T-helper 9 cell (primary cell): Measurements from ENCODE around the gene FANCF.

Experiments
- DNase-seq: peaks from one replicate; pipeline ENCODE4 v3.0.0-alpha.2; 2020

FANCF gene

DNA sequence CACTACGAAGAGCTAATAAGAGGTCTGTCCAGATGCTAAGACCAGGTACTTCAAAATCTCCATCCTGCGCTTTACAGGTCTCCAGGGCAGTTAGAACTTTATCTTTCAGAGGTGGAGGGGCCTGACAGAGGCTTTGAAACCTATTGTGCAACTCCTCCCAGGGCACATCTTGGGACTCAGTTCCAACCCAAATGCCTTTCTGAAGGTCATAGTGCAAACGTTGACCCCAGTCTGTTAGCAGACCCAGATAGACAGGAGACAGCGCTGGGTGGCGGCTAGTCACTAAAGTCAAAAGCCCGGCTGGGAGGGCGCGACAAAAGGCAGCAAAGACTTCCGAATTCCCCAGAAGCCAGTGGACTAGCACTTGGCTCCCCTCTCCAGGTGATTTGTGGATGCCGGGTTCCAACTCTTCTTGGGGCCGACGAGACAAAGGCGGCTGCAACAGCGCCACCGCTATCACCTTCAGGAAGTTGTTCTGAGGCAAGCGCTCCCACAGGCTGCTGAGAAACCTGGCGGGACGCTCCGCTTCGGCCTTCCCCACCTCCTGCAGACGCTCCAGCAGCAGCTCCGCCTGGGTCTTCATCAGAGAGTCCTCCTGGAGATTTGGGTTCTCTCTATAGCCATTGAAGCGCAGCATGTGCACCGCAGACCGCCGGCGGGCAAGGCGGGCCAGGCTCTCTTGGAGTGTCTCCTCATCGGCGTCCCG lies 728 bp downstream of the FANCF start:
- DNase-seq, result peak; percentile 46

DNA sequence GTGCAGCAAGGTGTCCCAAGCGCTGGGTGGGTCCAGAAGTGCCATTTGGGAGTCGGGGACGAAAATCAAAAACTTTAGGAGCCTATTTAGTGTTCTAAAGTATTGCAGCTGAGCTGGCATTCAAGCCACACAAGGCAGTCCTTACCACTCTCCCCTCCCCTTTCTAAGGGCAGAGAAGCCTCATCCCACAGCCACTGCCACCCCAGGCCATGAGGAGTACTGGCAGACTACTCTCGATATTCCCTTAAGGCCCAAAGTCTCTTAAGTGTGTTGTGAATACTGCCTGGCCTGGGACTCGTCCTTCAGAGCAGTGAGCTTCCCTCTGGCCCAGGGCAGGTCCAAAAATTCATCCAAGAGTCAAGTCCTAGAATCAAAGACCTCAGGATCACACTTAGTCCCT lies 7.8 kb downstream of the FANCF start:
- DNase-seq, result no peak

DNA sequence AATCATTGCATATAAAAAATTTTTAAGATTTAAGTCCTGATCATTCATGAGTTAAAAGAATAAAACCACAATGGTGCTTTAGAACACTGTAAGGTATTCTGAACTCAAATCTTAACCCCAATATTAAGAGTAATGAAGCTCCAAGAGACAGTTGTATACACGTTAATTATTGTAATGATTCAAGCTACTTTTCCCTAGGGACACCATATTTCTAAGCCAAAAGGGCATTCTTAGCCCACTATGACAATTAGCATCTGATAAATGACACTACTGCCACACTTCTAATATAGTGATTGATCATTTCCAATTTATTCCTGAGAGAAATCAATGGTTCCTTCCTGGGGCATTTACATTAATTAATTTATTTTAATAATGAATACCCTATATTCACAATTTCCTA lies 21.7 kb downstream of the FANCF start:
- no peak for DNase-seq

DNA sequence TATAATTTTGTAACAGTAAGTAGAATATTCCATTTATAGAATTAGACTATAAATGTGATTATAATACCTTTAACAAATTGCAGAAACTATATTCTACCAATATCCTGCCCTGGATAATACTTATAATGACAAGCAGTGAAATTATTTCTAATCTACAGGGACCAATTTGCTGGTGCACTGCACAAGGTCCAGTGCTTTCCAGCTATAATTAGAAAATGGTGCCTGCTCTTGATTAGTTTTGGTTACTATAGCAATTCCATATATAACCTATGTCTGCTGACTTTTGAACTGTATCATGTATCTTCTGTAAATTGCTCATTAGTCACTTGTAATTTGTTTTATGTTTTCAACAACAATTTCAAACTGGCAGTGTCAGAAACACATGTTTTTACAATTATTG lies 23.1 kb downstream of the FANCF start:
- no peak for DNase-seq

DNA sequence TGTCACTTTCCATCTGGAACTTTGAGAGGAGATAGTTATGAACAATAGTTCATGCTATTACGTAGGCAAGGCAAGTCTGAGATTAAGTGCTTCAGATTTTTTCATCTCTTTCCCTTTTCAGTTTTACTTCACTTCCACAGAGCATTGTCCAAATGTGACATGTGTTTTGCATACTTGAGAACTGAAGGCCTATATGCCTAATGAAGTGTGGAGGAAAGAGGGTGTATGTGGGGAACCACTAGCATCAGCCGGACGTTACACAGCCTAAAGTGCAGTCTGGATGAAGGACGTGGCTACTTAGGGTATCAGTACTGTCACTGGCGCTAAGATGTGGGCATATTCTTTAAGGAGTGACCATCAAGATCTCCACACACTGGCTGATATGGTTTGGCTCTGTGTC lies 26.2 kb downstream of the FANCF start:
- no peak for DNase-seq

DNA sequence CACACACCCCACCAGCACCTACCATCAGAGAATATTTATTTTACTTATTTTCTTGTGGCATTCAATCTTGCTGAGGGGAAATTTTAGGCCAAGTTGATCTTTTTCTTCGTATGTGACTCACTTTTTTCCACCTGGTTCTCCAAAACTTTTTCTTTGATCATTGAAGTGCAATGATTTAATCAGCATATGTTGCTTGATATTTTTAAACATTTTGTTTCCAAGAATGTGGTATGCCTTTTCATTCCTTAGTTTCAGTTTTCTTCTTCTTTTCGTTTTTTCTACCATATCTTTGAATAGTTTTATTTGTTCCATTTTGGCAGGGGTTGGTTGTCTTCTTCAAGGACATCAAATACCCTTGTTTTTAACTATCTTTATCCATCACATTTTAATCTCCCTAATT lies 28.6 kb downstream of the FANCF start:
- DNase-seq, result no peak

DNA sequence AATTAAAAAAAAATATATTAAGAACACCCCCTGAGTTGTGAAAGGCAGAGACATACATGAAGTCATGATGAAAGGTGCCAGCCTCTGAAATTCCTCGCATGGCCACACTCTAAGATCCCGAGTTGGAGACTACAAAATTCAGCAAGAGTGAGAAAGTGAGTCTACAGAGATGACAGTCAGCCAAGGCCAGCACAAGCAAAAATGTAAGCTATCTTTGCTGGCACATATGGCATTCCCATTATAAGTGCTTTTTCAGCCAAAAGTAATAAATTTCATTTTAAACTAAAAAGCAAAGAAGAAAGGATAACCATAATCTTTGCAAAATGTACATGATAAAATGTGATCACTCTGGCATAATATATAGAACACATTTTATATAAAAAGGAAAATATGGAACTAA lies 40.6 kb downstream of the FANCF start:
- DNase-seq, result no peak

DNA sequence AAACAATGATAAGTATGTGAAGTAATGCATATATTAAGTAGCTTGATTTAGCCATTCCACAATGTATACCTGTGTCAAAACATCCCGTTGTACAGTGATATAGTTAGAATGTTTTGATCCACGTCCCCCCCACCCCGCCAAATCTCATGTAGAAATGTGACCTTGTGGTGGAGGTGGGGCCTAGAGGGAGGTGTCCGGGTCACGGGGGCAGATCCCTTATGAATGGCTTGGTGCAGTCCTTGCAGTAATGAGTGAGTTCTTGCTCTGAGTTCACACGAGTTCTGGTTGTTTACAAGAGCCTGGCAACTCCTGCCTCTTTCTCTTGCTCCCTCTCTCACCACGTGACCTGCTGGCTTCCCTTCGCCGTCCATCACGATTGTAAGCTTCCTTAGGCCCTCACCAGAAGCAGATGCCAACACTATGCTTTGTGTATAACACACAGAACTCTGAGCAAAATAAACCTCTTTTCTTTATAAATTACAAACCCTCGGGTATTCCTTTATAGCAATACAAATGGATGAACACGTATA lies 41.6 kb downstream of the FANCF start:
- DNase-seq, result no peak

DNA sequence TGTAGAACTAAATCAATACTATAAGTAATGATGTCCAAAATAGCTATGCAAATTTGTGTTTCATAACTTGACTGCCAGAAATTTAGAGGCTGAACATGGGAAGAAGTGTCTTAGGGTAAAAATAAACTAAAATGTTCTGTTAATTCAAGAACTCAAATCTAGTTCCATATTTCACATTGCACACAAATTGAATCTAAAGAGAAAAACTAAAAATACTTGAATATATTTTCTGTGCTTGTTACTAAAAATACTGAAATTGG lies 43.5 kb downstream of the FANCF start:
- no peak for DNase-seq

DNA sequence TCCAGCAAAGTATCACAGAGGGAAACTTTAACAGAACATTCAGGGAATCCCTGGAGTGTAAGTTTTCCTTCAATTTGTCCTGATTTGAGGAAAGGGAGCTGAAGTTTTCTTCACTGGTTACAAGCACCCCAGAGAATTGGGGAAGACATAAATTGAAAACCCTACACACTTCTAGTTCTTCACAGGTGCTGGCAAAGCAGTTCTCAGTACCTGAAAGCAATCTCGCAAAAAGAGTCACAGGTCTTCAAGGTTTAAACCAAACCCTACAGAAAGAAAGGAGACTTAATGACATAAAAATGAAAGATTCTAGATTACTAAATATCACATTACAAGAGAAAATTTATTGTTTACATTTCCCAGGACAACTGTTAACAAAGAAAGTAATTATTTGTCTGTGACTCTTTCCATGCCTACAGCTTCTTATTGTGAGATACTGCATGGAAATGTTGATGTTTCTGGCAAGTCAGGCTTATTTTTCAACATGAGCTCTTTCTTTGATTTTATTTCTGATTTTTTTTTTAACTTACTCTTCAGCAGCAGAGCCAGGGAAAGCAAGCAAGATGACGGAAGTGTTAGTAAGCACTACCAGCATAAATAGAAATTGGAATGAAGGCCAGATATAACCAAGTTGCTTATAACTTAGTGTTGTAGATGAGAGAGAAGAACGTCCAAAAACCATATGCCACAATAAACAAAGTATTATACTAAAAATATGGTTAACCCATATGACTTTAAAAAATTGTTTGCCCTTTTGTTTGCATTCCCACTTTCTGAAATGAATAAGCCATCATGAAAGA lies 44.1 kb downstream of the FANCF start:
- no peak for DNase-seq

DNA sequence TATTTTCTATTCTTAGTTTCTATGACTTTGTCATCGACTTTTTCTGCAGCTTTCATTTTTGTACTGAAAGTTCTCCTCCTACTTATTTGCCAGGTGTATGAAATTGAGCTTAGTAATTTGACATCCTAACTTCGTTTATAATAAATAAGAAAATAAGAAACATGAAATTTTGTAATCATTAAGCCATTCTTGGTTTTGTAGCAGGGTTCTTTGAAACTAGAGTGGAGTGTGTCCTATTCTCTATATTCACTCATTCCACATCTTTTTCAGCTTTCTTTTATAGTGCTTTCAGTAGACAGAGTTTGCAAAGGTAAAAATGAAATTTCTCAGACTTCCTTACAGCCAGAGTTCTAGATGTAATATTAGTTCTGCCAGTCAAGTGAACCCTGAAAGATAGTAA lies 47.8 kb downstream of the FANCF start:
- no peak for DNase-seq
